IMR-90 (cell line): ENCODE results near the gene IGFBP5. TPM values are rescaled to one million over a fixed set of nuclear protein-coding genes. Genes with fewer than 3 reads are reported as not detected.

Experiments used
- ATAC-seq: fragments of 200-7000 bp; cut with Tn5 transposase; 2 replicates; pipeline ENCODE4 v1.9.1; 2020; ENCODE audit warnings: low read depth, mild to moderate bottlenecking, moderate library complexity
- BruUV-seq: library from RNA; stranded (reverse); fragments of 400-500 nt; replicated peaks from 2 replicates; lab custom pipeline; 2021; lab: Mats Ljungman, UMichigan
- CTCF ChIA-PET: fragments of 300-600 bp; formaldehyde crosslinking; extraction: SDS; loops from one replicate; lab custom pipeline; 2021; ENCODE audit warnings: antibody characterized with exemption; lab: Yijun Ruan, JAX
- POLR2A ChIA-PET: fragments of 300-600 bp; sonication (Branson Sonifier 250); formaldehyde crosslinking; loops from one replicate; lab custom pipeline; 2022; ENCODE audit warnings: antibody characterized with exemption; ENCODE audit not compliant: unreplicated experiment; lab: Charles Lee
- DNase-seq: peaks from one replicate; pipeline ENCODE4 v3.0.0; 2013
- H2AFZ ChIP-seq: replicated peaks from 2 replicates; pipeline ENCODE3; 2013; ENCODE audit warnings: low read length, mild to moderate bottlenecking; ENCODE audit not compliant: poor library complexity
- H2AK5ac ChIP-seq: 2 replicates; pipeline ENCODE4 v1.6.1; 2013; ENCODE audit warnings: low read depth, low read length, inconsistent platforms
- H2AK9ac ChIP-seq: replicated peaks from 2 replicates; pipeline ENCODE3; 2013; ENCODE audit warnings: mild to moderate bottlenecking, low read depth, low read length, moderate library complexity; ENCODE audit not compliant: poor library complexity
- H2BK120ac ChIP-seq: 2 replicates; pipeline ENCODE4 v1.6.1; 2013; ENCODE audit warnings: low read depth, low read length, inconsistent platforms
- H2BK15ac ChIP-seq: 3 replicates; pipeline ENCODE4 v1.6.1; 2013; ENCODE audit warnings: low read depth, low read length, inconsistent platforms
- H2BK20ac ChIP-seq: 2 replicates; pipeline ENCODE4 v1.6.1; 2013; ENCODE audit warnings: low read depth, mild to moderate bottlenecking, inconsistent platforms, low read length, moderate library complexity
- H2BK5ac ChIP-seq: 2 replicates; pipeline ENCODE4 v1.6.1; 2013; ENCODE audit warnings: mild to moderate bottlenecking, low read depth, low read length, inconsistent platforms; ENCODE audit not compliant: poor library complexity, severe bottlenecking
- H3K14ac ChIP-seq: replicated peaks from 2 replicates; pipeline ENCODE4 v1.6.1; 2013; ENCODE audit warnings: low read depth, low read length, inconsistent platforms
- H3K18ac ChIP-seq: 2 replicates; pipeline ENCODE4 v1.6.1; 2013; ENCODE audit warnings: low read depth, low read length, control low read depth
- H3K23ac ChIP-seq: 2 replicates; pipeline ENCODE4 v1.6.1; 2013; ENCODE audit warnings: low read depth, low read length, inconsistent platforms
- H3K27ac ChIP-seq: 2 replicates; pipeline ENCODE4 v1.5.1; 2013; ENCODE audit warnings: mild to moderate bottlenecking, control low read depth, low read length; ENCODE audit not compliant: insufficient read depth
- H3K27me3 ChIP-seq: 2 replicates; pipeline ENCODE4 v1.6.1; 2013; ENCODE audit warnings: low read length; ENCODE audit not compliant: control insufficient read depth, insufficient read depth
- H3K36me3 ChIP-seq: 2 replicates; pipeline ENCODE4 v1.6.1; 2013; ENCODE audit warnings: low read length, mixed read lengths; ENCODE audit not compliant: control insufficient read depth, insufficient read depth
- H3K4ac ChIP-seq: 2 replicates; pipeline ENCODE4 v1.6.1; 2013; ENCODE audit warnings: low read depth, low read length, inconsistent platforms
- H3K4me1 ChIP-seq: 2 replicates; pipeline ENCODE4 v1.6.1; 2013; ENCODE audit warnings: low read length, mixed read lengths; ENCODE audit not compliant: control insufficient read depth, insufficient read depth
- H3K4me2 ChIP-seq: 2 replicates; pipeline ENCODE4 v1.6.1; 2013; ENCODE audit warnings: low read depth, mild to moderate bottlenecking, control low read depth, low read length, moderate library complexity
- H3K4me3 ChIP-seq: 2 replicates; pipeline ENCODE4 v1.5.1; 2013; ENCODE audit warnings: low read depth, mild to moderate bottlenecking, control low read depth, low read length, moderate library complexity; ENCODE audit not compliant: insufficient read depth
- H3K56ac ChIP-seq: 2 replicates; pipeline ENCODE4 v1.6.1; 2013; ENCODE audit warnings: low read length, inconsistent platforms; ENCODE audit not compliant: insufficient read depth; ENCODE audit errors: extremely low read depth
- H3K79me1 ChIP-seq, 2 experiments: 2 replicates each; pipeline ENCODE4 v1.6.1; 2013; ENCODE audit warnings: low read length in 2 of 2, inconsistent platforms in 1 of 2, low read depth in 1 of 2
- H3K9ac ChIP-seq: 2 replicates; pipeline ENCODE4 v1.6.1; 2013; ENCODE audit warnings: low read depth, low read length, control low read depth
- H3K9me1 ChIP-seq: 2 replicates; pipeline ENCODE4 v1.6.1; 2013; ENCODE audit warnings: low read length, inconsistent platforms; ENCODE audit not compliant: insufficient read depth
- H3K9me3 ChIP-seq: 2 replicates; pipeline ENCODE4 v1.6.1; 2013; ENCODE audit warnings: low read length; ENCODE audit not compliant: control insufficient read depth, insufficient read depth
- H4K20me1 ChIP-seq: 2 replicates; pipeline ENCODE4 v1.6.1; 2013; ENCODE audit warnings: low read length, inconsistent platforms; ENCODE audit not compliant: insufficient read depth
- H4K5ac ChIP-seq: 2 replicates; pipeline ENCODE4 v1.6.1; 2013; ENCODE audit warnings: mild to moderate bottlenecking, low read depth, low read length, control low read depth
- H4K8ac ChIP-seq, 2 experiments: 2 replicates each; pipeline ENCODE4 v1.6.1; 2013; ENCODE audit warnings: low read depth in 2 of 2, low read length in 2 of 2, control low read depth in 1 of 2, inconsistent platforms in 1 of 2
- H4K91ac ChIP-seq: 2 replicates; pipeline ENCODE4 v1.6.1; 2013; ENCODE audit warnings: low read depth, low read length, inconsistent platforms; ENCODE audit not compliant: insufficient read depth
- CEBPB ChIP-seq: IDR thresholded peaks from 2 replicates; pipeline ENCODE4 v1.6.1; 2012; ENCODE audit warnings: low read depth, low read length, improper control_type of control experiment
- CHD1 ChIP-seq: IDR thresholded peaks from 2 replicates; pipeline ENCODE4 v1.6.1; 2012; ENCODE audit warnings: low read depth, low read length, improper control_type of control experiment
- FOS ChIP-seq: fragments of 150-350 bp; IDR thresholded peaks from 2 replicates; pipeline ENCODE4 v1.6.1; 2016; ENCODE audit warnings: low read depth, low read length
- MAFK ChIP-seq: IDR thresholded peaks from 2 replicates; pipeline ENCODE4 v1.6.1; 2012; ENCODE audit warnings: low read depth, low read length, improper control_type of control experiment
- MAZ ChIP-seq: IDR thresholded peaks from 2 replicates; pipeline ENCODE4 v1.6.1; 2012; ENCODE audit warnings: low read depth, mild to moderate bottlenecking, low read length, improper control_type of control experiment, moderate library complexity, borderline replicate concordance
- POLR2A ChIP-seq: IDR thresholded peaks from 2 replicates; pipeline ENCODE4 v1.6.1; 2012; ENCODE audit warnings: mild to moderate bottlenecking, low read depth, low read length
- RAD21 ChIP-seq: IDR thresholded peaks from 2 replicates; pipeline ENCODE4 v1.6.1; 2012; ENCODE audit warnings: low read length, improper control_type of control experiment
- RCOR1 ChIP-seq: IDR thresholded peaks from 2 replicates; pipeline ENCODE4 v1.6.1; 2012; ENCODE audit warnings: mild to moderate bottlenecking, low read length, improper control_type of control experiment; ENCODE audit not compliant: insufficient replicate concordance
- WGBS, 2 experiments: methylation state at CpG; one replicate each; pipeline versions ENCODE4 v1.1.5 to v1.1.7; 2013; ENCODE audit warnings: missing lambda C conversion rate in 2 of 2; ENCODE audit not compliant: insufficient read length in 1 of 2; ENCODE audit errors: extremely low coverage in 2 of 2; 5-methylcytosine and 5-hydroxymethylcytosine counted together
- dilution Hi-C: fragments of 300-500 bp; cut with HindIII; formaldehyde crosslinking; loops from one replicate; pipeline ENCODE4 v1.14.3; 2018; ENCODE audit warnings: low sequenced_read_pairs; ENCODE audit not compliant: unreplicated experiment
- in situ Hi-C: fragments of 300-500 bp; cut with MboI; formaldehyde crosslinking; loops from 3 replicates; pipeline ENCODE4 v1.14.3; 2019; ENCODE audit warnings: low sequenced_read_pairs, inconsistent platforms, mixed read lengths
- intact Hi-C: fragments of 100-400 bp; cut with micrococcal nuclease; formaldehyde crosslinking; loops from 2 replicates; pipeline ENCODE4 v1.10.0; 2022
- polyA plus RNA-seq, 3 experiments: library from polyadenylated mRNA; depleted of rRNA; stranded (reverse); fragments of >200 nt; gene quantifications; 2 replicates each; pipeline ENCODE4 v1.2.3, GENCODE V29; 2012; ENCODE audit warnings: low replicate concordance in 1 of 3
- total RNA-seq: library from RNA; depleted of rRNA; stranded (reverse); fragments of >200 nt; gene quantifications from 2 replicates; pipeline ENCODE4 v1.2.3, GENCODE V29; 2012
- TF ChIP-seq, protein P1 (sequence below): fragments of 150-350 bp; IDR thresholded peaks from 2 replicates; pipeline ENCODE4 v1.6.1; 2016; ENCODE audit warnings: low read depth, mild to moderate bottlenecking, low read length, moderate library complexity, borderline replicate concordance

IGFBP5 gene
- total and polyA plus RNA-seq, 2 of the 4 experiments (the other 2 are of a cell fraction), result 392 to 1,339 TPM

- Histone ChIP-seq H3K4me1 (peaks cover 25% of the 10 kb centered on the region; the same call in 1 of the 2 replicates), H2AFZ (no peak overlapping the region), H3K27me3 (peaks cover 1% of the 10 kb centered on the region; the same call in 1 of the 2 replicates), H3K27ac (no peak overlapping the region), H4K5ac (peak overlapping the region; percentile 36; the same call in 1 of the 2 replicates), H4K20me1 (no peaks in the 10 kb centered on the region), H4K91ac (no peak overlapping the region), H3K9ac (no peak overlapping the region), H2BK15ac (no peak overlapping the region), H3K56ac (no peak overlapping the region), H2AK9ac (no peak overlapping the region), H3K9me3 (no peaks in the 10 kb centered on the region), H3K4me3 (no peak overlapping the region), H3K23ac (no peak overlapping the region), H2BK5ac (no peak overlapping the region), H2AK5ac (no peak overlapping the region), H4K8ac (no peak overlapping the region), H3K4ac (no peak overlapping the region), H3K4me2 (no peak overlapping the region), H2BK120ac (no peak overlapping the region), H3K9me1 (peaks cover 4% of the 10 kb centered on the region), H3K36me3 (no peaks in the 10 kb centered on the region), H2BK20ac (no peak overlapping the region), H3K14ac (no peak overlapping the region), H3K18ac (peak overlapping the region; percentile 68; the same call in 1 of the 2 replicates), H3K79me1 (no peaks in the 10 kb centered on the region)
- dilution Hi-C loops, result no loop called here
- intact Hi-C loops, result no loop called here
- in situ Hi-C loops, result no loop called here
- no TSS peak for BruUV-seq
- ATAC-seq, result no peak
- peak; percentile 68 for DNase-seq
- TF ChIP-seq MAFK (no peak), FOS (peak; percentile 36; the same call in 1 of the 2 replicates), CHD1 (no peak), POLR2A (no peak), RCOR1 (no peak), MAZ (no peak), RAD21 (no peak), CEBPB (peak; percentile 71)
- TF ChIP-seq, protein P1, sequence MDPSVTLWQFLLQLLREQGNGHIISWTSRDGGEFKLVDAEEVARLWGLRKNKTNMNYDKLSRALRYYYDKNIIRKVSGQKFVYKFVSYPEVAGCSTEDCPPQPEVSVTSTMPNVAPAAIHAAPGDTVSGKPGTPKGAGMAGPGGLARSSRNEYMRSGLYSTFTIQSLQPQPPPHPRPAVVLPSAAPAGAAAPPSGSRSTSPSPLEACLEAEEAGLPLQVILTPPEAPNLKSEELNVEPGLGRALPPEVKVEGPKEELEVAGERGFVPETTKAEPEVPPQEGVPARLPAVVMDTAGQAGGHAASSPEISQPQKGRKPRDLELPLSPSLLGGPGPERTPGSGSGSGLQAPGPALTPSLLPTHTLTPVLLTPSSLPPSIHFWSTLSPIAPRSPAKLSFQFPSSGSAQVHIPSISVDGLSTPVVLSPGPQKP, result no peak
- ChIA-PET CTCF (no interaction called here), POLR2A (no interaction called here)
- WGBS, 2 experiments, result no CpG with 5 or more reads among the region's 3 CpGs
Measured at GRCh38 chr2:216648105-216648504, 47.2 kb downstream of the IGFBP5 start.
